BE2C (cell line): ENCODE results near the gene SH3TC1.

Source experiments
- DNase-seq: peaks from one replicate; pipeline ENCODE4 v3.0.0-alpha.2; 2020
- H3K27me3 ChIP-seq: fragments of 250-450 bp; sonication (Bioruptor Pico); 2 replicates; pipeline ENCODE4 v1.5.1; 2020; ENCODE audit warnings: mild to moderate bottlenecking
- H3K36me3 ChIP-seq: fragments of 250-450 bp; sonication (Bioruptor Pico); 2 replicates; pipeline ENCODE4 v1.5.1; 2020; ENCODE audit warnings: mild to moderate bottlenecking
- H3K4me1 ChIP-seq: fragments of 250-450 bp; sonication (Bioruptor Pico); 2 replicates; pipeline ENCODE4 v1.5.1; 2020
- H3K4me3 ChIP-seq: 2 replicates; pipeline ENCODE4 v1.5.1; 2011; ENCODE audit warnings: low read depth, low read length
- H3K9me3 ChIP-seq: fragments of 250-450 bp; sonication (Bioruptor Pico); 2 replicates; pipeline ENCODE4 v1.5.1; 2020
- CTCF ChIP-seq: IDR thresholded peaks from 2 replicates; pipeline ENCODE4 v1.5.1; 2012; ENCODE audit warnings: mild to moderate bottlenecking, low read depth, low read length

The SH3TC1 gene

DNA sequence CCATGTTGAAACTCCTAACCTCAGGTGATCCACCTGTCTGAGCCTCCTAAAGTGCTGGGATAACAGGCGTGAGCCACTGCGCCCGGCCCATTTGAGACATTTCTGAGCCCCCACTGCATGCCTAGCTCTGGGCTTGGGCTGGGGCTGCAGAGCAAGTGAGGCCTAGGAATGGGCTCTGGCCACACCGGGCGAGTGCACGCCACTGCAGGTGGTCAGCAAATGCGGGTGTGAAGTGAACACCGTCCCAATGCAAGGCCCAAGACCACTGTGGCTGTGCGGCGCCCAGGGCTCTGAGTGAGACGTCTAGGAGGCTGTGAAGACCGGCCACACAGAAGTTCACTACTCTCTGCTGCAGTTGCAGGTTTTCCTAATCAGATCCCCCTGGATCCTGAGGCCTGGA, 9.5 kb downstream of the SH3TC1 start:
- no peaks in the 10 kb centered on the region for H3K9me3 ChIP-seq
- TF ChIP-seq CTCF, result no peak
- H3K4me1 ChIP-seq, result peaks cover 16% of the 10 kb centered on the region
- no peaks in the 10 kb centered on the region for H3K27me3 ChIP-seq
- no peak for DNase-seq
- H3K36me3 ChIP-seq, result peaks cover 12% of the 10 kb centered on the region
- H3K4me3 ChIP-seq, result no peak overlapping the region

- no peak for TF ChIP-seq CTCF
- H3K4me1 ChIP-seq, result peaks cover 13% of the 10 kb centered on the region
Measured at GRCh38 chr4:8209181-8209874, 10.2 kb downstream of the SH3TC1 start.

GRCh38 chr4:8210010-8210409, 10.9 kb downstream of the SH3TC1 start:
- Histone ChIP-seq H3K36me3 (peaks cover 12% of the 10 kb centered on the region), H3K9me3 (no peaks in the 10 kb centered on the region), H3K4me3 (no peak overlapping the region), H3K4me1 (peaks cover 19% of the 10 kb centered on the region), H3K27me3 (no peaks in the 10 kb centered on the region)
- no peak for TF ChIP-seq CTCF
- DNase-seq, result no peak

More at GRCh38 chr4:8209181-8209874, 10.2 kb downstream of the SH3TC1 start:
- Histone ChIP-seq H3K9me3 (no peaks in the 10 kb centered on the region), H3K27me3 (no peaks in the 10 kb centered on the region), H3K36me3 (peaks cover 12% of the 10 kb centered on the region), H3K4me3 (no peak overlapping the region)
- no peak for DNase-seq

DNA sequence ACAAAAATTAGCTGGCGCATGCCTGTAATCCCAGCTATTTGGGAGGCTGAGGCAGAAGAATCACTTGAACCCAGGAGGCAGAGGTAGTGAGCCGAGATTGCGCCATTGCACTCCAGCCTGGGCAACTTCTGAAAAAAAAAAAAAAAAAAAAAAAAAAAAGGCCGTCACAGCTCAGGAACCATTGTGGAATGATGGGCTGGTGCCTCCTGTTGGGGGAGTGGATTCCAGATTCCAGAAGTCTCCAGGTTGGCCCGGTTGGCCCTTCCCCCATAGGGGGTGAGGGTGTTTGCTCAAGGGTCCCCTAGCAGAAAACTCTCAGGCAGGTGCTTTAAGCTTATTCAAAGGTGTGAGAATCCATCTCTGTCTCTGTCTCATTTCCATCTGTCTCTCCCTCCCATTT, 11.5 kb downstream of the SH3TC1 start:
- Histone ChIP-seq H3K27me3 (no peaks in the 10 kb centered on the region), H3K36me3 (peaks cover 16% of the 10 kb centered on the region), H3K4me1 (peaks cover 21% of the 10 kb centered on the region), H3K9me3 (no peaks in the 10 kb centered on the region), H3K4me3 (no peak overlapping the region)
- DNase-seq, result no peak
- TF ChIP-seq CTCF, result no peak

DNA sequence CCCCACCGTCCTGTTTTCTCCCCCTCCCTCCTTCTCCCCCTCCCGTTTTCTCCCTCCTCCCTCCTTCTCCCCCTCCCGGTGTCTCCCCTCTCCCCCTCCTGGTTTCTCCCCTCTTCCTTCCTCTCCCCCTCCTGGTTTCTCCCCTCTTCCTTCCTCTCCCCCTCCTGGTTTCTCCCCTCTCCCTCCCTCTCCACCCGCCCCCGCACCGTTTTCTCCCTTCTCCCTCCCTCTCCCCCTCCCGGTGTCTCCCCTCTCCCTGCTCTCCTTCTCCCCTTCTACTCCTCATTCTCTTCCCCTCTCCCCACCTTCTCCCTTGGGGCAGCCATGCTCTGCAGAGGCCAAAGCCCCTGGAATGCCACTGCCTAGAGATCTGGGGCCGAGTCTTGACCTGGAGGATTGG, 12.2 kb downstream of the SH3TC1 start:
- Histone ChIP-seq H3K9me3 (no peaks in the 10 kb centered on the region), H3K4me3 (no peak overlapping the region), H3K27me3 (no peaks in the 10 kb centered on the region), H3K4me1 (peaks cover 15% of the 10 kb centered on the region), H3K36me3 (peaks cover 14% of the 10 kb centered on the region)
- TF ChIP-seq CTCF, result no peak
- no peak for DNase-seq

DNA sequence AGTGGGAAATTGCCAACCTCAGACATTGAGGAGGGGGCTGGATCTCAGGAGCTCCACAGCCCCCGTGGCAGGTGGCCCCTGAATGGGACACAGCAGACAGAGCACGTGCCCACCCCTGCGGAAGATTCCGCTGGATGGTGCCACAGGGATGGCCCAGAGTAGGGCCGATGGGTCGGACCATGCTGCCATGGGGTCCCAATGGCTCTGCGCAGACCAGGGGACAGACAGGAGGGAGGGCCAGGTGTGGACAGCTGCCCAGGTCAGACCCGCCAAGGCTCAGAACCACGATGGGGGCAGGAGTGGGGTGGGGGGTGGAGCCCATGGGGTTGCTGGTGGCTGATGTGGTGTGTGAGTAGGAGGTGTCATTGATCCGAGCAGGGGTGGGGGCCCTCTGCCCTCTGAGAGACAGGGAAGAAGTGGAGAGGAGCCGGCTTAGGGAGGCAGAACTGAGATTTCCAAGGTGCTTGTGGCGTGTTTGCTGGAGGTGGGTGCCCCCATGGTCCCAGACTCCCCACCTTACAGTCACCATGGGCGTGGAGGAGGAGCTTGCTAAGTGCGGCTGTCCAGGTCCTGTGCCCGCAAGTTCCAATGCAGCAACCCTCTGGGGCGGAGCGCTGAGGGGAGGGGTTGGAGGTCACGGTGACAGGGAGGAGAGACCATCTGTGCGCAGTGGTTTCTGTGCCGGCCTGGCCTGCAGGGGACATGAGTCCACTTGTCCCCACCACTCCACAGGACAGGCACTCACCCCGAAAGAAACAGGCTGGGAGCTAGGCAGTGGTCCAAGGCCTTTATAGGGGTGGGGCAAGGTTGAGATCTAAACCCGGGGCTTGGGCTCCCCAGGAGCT, 12.9 kb downstream of the SH3TC1 start:
- H3K9me3 ChIP-seq, result no peaks in the 10 kb centered on the region
- TF ChIP-seq CTCF, result no peak
- H3K4me3 ChIP-seq, result no peak overlapping the region
- H3K36me3 ChIP-seq, result peaks cover 14% of the 10 kb centered on the region
- no peaks in the 10 kb centered on the region for H3K27me3 ChIP-seq
- no peak for DNase-seq
- peaks cover 13% of the 10 kb centered on the region for H3K4me1 ChIP-seq
